H9 (cell line): ENCODE data around the gene SDK1. TPM values are rescaled to one million over a fixed set of nuclear protein-coding genes. Genes with fewer than 3 reads are reported as not detected.

ENCODE experiments used
- DNase-seq: peaks from one replicate; pipeline ENCODE4 v3.0.0-alpha.2; 2017
- H2AFZ ChIP-seq: one replicate; pipeline ENCODE4 v1.6.1; 2013; ENCODE audit warnings: mild to moderate bottlenecking, low read length, control low read depth, moderate library complexity
- H2AK5ac ChIP-seq: 2 replicates; pipeline ENCODE4 v1.6.1; 2013; ENCODE audit warnings: low read length, control low read depth, mixed read lengths; ENCODE audit not compliant: insufficient read length
- H2BK120ac ChIP-seq: one replicate; pipeline ENCODE4 v1.6.1; 2013; ENCODE audit warnings: low read depth, mild to moderate bottlenecking, low read length, control low read depth, inconsistent platforms; ENCODE audit not compliant: poor library complexity, severe bottlenecking
- H2BK12ac ChIP-seq: 2 replicates; pipeline ENCODE4 v1.6.1; 2013; ENCODE audit warnings: low read length, control low read depth, mixed read lengths, low read depth; ENCODE audit not compliant: insufficient read length
- H2BK15ac ChIP-seq: 2 replicates; pipeline ENCODE4 v1.6.1; 2013; ENCODE audit warnings: low read depth, low read length, control low read depth
- H2BK20ac ChIP-seq: one replicate; pipeline ENCODE4 v1.6.1; 2013; ENCODE audit warnings: low read depth, mild to moderate bottlenecking, low read length, control low read depth, inconsistent platforms; ENCODE audit not compliant: poor library complexity, severe bottlenecking
- H2BK5ac ChIP-seq: 2 replicates; pipeline ENCODE4 v1.6.1; 2013; ENCODE audit warnings: low read length, control low read depth, mixed read lengths; ENCODE audit not compliant: insufficient read length
- H3K14ac ChIP-seq: 2 replicates; pipeline ENCODE4 v1.6.1; 2013; ENCODE audit warnings: low read length, control low read depth; ENCODE audit not compliant: insufficient read depth
- H3K18ac ChIP-seq: 2 replicates; pipeline ENCODE4 v1.6.1; 2013; ENCODE audit warnings: low read depth, mild to moderate bottlenecking, mixed read lengths, low read length, control low read depth; ENCODE audit not compliant: insufficient read length
- H3K23ac ChIP-seq: 2 replicates; pipeline ENCODE4 v1.6.1; 2013; ENCODE audit warnings: low read length, control low read depth, mixed read lengths, low read depth; ENCODE audit not compliant: insufficient read length
- H3K23me2 ChIP-seq: 2 replicates; pipeline ENCODE4 v1.6.1; 2013; ENCODE audit warnings: low read depth, mild to moderate bottlenecking, mixed read lengths, low read length, control low read depth; ENCODE audit not compliant: insufficient read length, poor library complexity, severe bottlenecking
- H3K27ac ChIP-seq: 2 replicates; pipeline ENCODE4 v1.5.1; 2013; ENCODE audit warnings: low read length, control low read depth, mixed read lengths, low read depth; ENCODE audit not compliant: insufficient read length
- H3K27me3 ChIP-seq: 2 replicates; pipeline ENCODE4 v1.6.1; 2013; ENCODE audit warnings: low read length, control low read depth, inconsistent platforms; ENCODE audit not compliant: insufficient read depth
- H3K4ac ChIP-seq: 2 replicates; pipeline ENCODE4 v1.6.1; 2013; ENCODE audit warnings: low read depth, mild to moderate bottlenecking, control low read depth, inconsistent platforms, low read length, moderate library complexity
- H3K4me1 ChIP-seq: 2 replicates; pipeline ENCODE4 v1.6.1; 2013; ENCODE audit warnings: low read length, control low read depth, inconsistent platforms; ENCODE audit not compliant: insufficient read depth
- H3K4me2 ChIP-seq: 2 replicates; pipeline ENCODE4 v1.6.1; 2013; ENCODE audit warnings: low read length, control low read depth, mixed read lengths; ENCODE audit not compliant: insufficient read length, insufficient read depth
- H3K56ac ChIP-seq: 2 replicates; pipeline ENCODE4 v1.6.1; 2013; ENCODE audit warnings: low read depth, mild to moderate bottlenecking, mixed read lengths, low read length, control low read depth; ENCODE audit not compliant: insufficient read length
- H3K79me1 ChIP-seq: 2 replicates; pipeline ENCODE4 v1.6.1; 2013; ENCODE audit warnings: low read depth, mild to moderate bottlenecking, moderate library complexity, low read length, control low read depth, inconsistent platforms; ENCODE audit not compliant: insufficient read depth, poor library complexity, severe bottlenecking
- H3K79me2 ChIP-seq: 2 replicates; pipeline ENCODE4 v1.6.1; 2013; ENCODE audit warnings: low read length, control low read depth, inconsistent platforms; ENCODE audit not compliant: insufficient read depth
- H3K9ac ChIP-seq: 2 replicates; pipeline ENCODE4 v1.6.1; 2013; ENCODE audit warnings: low read length, control low read depth, mixed read lengths; ENCODE audit not compliant: insufficient read length; ENCODE audit errors: extremely low read depth
- H3K9me3 ChIP-seq: one replicate; pipeline ENCODE4 v1.6.1; 2013; ENCODE audit warnings: low read depth, low read length, inconsistent platforms; ENCODE audit not compliant: control insufficient read depth
- H3T11ph ChIP-seq: one replicate; pipeline ENCODE4 v1.6.1; 2013; ENCODE audit warnings: mild to moderate bottlenecking, low read length, control low read depth, inconsistent platforms
- H4K20me1 ChIP-seq: one replicate; pipeline ENCODE4 v1.6.1; 2013; ENCODE audit not compliant: control insufficient read depth, insufficient read length, insufficient read depth
- H4K5ac ChIP-seq: 2 replicates; pipeline ENCODE4 v1.6.1; 2013; ENCODE audit warnings: low read depth, mild to moderate bottlenecking, mixed read lengths, low read length, control low read depth; ENCODE audit not compliant: insufficient read length
- H4K8ac ChIP-seq: replicated peaks from 2 replicates; pipeline ENCODE4 v1.6.1; 2013; ENCODE audit warnings: low read length, control low read depth, mixed read lengths, low read depth; ENCODE audit not compliant: insufficient read length
- H4K91ac ChIP-seq: 2 replicates; pipeline ENCODE4 v1.6.1; 2013; ENCODE audit warnings: low read depth, mild to moderate bottlenecking, moderate library complexity, mixed read lengths, low read length, control low read depth; ENCODE audit not compliant: insufficient read length
- H3K27ac Mint-ChIP-seq, 3 experiments: 2 replicates in 2 of 3; 3 replicates in 1 of 3; pipeline ENCODE4 v1.8.0; 2020 to 2021; ENCODE audit warnings: mixed read lengths in 3 of 3, mild to moderate bottlenecking in 1 of 3, moderate library complexity in 1 of 3
- H3K27me3 Mint-ChIP-seq: 2 replicates; pipeline ENCODE4 v1.8.0; 2021; ENCODE audit warnings: low read depth, mild to moderate bottlenecking, moderate library complexity, mixed read lengths
- H3K36me3 Mint-ChIP-seq, 3 experiments: 2 replicates in 2 of 3; 3 replicates in 1 of 3; pipeline ENCODE4 v1.8.0; 2020 to 2021; ENCODE audit warnings: low read depth in 3 of 3, mixed read lengths in 3 of 3; ENCODE audit not compliant: insufficient read depth in 1 of 3
- H3K4me1 Mint-ChIP-seq, 2 experiments: 2 replicates each; pipeline ENCODE4 v1.8.0; 2020; ENCODE audit warnings: mixed read lengths in 2 of 2
- H3K4me3 Mint-ChIP-seq, 2 experiments: 2 replicates in 1 of 2; 3 replicates in 1 of 2; pipeline ENCODE4 v1.8.0; 2020 to 2021; ENCODE audit warnings: mild to moderate bottlenecking in 2 of 2, mixed read lengths in 2 of 2, moderate library complexity in 1 of 2
- H3K9me3 Mint-ChIP-seq, 2 experiments: 2 replicates in 1 of 2; 3 replicates in 1 of 2; pipeline ENCODE4 v1.8.0; 2020; ENCODE audit warnings: mild to moderate bottlenecking in 2 of 2, mixed read lengths in 2 of 2, moderate library complexity in 1 of 2
- CTCF ChIP-seq: fragments of 200-600 bp; sonication (generic); conservative IDR thresholded peaks from 3 replicates; pipeline ENCODE4 v1.8.0; 2021; ENCODE audit warnings: antibody characterized with exemption, mild to moderate bottlenecking
- WGBS: extraction: QIAGEN DNeasy Blood & Tissue Kit; methylation state at CpG from one replicate; pipeline ENCODE4 v1.1.7; 2013; ENCODE audit warnings: missing lambda C conversion rate, low lambda C conversion rate, mixed read lengths; ENCODE audit not compliant: insufficient read length; ENCODE audit errors: extremely low coverage; 5-methylcytosine and 5-hydroxymethylcytosine counted together
- total RNA-seq: library from RNA; stranded (reverse); gene quantifications from 2 replicates; pipeline ENCODE4 v1.2.1, GENCODE V29; 2021

SDK1 gene
- total RNA-seq, 1 experiment from 2014 or later: 8.7 TPM

- H3K4ac ChIP-seq: no peak overlapping the region
- H2BK120ac ChIP-seq: no peak overlapping the region
- H3K23me2 ChIP-seq: no peaks in the 10 kb centered on the region
- no peak overlapping the region for H2AFZ ChIP-seq
- no peaks in the 10 kb centered on the region for H3K9me3 ChIP-seq
- H3K18ac ChIP-seq: no peak overlapping the region
- H3K9me3 Mint-ChIP-seq: no peaks in the 10 kb centered on the region
- H4K91ac ChIP-seq: no peak overlapping the region
- no peak overlapping the region for H3K23ac ChIP-seq
- no peak overlapping the region for H4K5ac ChIP-seq
- no peaks in the 10 kb centered on the region for H3K36me3 Mint-ChIP-seq
- peaks cover 18 to 21% of the 10 kb centered on the region in 2 experiments for H3K4me1 Mint-ChIP-seq
- peaks cover 2% of the 10 kb centered on the region for H3K27me3 Mint-ChIP-seq
- no peak overlapping the region for H3K56ac ChIP-seq
- no peak overlapping the region for H3K4me2 ChIP-seq
- no peak overlapping the region for H3K14ac ChIP-seq
- no peak overlapping the region for H3K27ac ChIP-seq
- peak overlapping the region in 2 of 3 experiments; percentile 44 to 95; a peak in 4 of 7 replicates for H3K27ac Mint-ChIP-seq
- H4K8ac ChIP-seq: no peak overlapping the region
- no peak overlapping the region for H3K4me3 Mint-ChIP-seq
- TF ChIP-seq CTCF: no peak
- no peaks in the 10 kb centered on the region for H3K27me3 ChIP-seq
- H2BK20ac ChIP-seq: no peak overlapping the region
- H3K79me1 ChIP-seq: no peaks in the 10 kb centered on the region
- H3K9ac ChIP-seq: no peak overlapping the region
- H3K4me1 ChIP-seq: no peaks in the 10 kb centered on the region
- H2BK15ac ChIP-seq: no peak overlapping the region
- no peak overlapping the region for H2BK5ac ChIP-seq
- no peaks in the 10 kb centered on the region for H3K79me2 ChIP-seq
- no peaks in the 10 kb centered on the region for H4K20me1 ChIP-seq
- H3T11ph ChIP-seq: no peak overlapping the region
- no peak for DNase-seq
- H2AK5ac ChIP-seq: no peak overlapping the region
- WGBS: no CpG with 5 or more reads among the region's 21 CpGs
- no peak overlapping the region for H2BK12ac ChIP-seq
Observed at GRCh38 chr7:4267341-4268039, 966.4 kb downstream of the SDK1 start.
